Sigmoid colon (tissue), 7 donors: ENCODE data around the gene CFAP99. TPM values are rescaled to one million over a fixed set of nuclear protein-coding genes. Genes with fewer than 3 reads are reported as not detected.

Experiments
- DNase-seq: peaks from one replicate; pipeline ENCODE4 v3.0.0-alpha.2; 2019
- H3K27ac ChIP-seq, 4 donors: fragments of 200-600 bp; sonication (generic); one replicate each; pipeline ENCODE4 v1.5.1; 2016 to 2019; ENCODE audit warnings: mild to moderate bottlenecking in 1 of 4
- H3K27me3 ChIP-seq, 3 donors: fragments of 200-600 bp; sonication (generic); one replicate each; pipeline ENCODE4 v1.5.1; 2019; ENCODE audit warnings: mild to moderate bottlenecking in 1 of 3
- H3K36me3 ChIP-seq, 4 donors: fragments of 200-600 bp; sonication (generic); one replicate each; pipeline ENCODE4 v1.5.1; 2016 to 2019
- H3K4me1 ChIP-seq, 4 donors: fragments of 200-600 bp; sonication (generic); one replicate each; pipeline ENCODE4 v1.5.1; 2017 to 2019
- H3K4me3 ChIP-seq, 4 donors: fragments of 200-600 bp; sonication (generic); one replicate each; pipeline ENCODE4 v1.5.1; 2017 to 2019; ENCODE audit warnings: mild to moderate bottlenecking in 2 of 4, moderate library complexity in 1 of 4
- H3K9me3 ChIP-seq, 4 donors: fragments of 200-600 bp in 3 of 4; sonication (generic) in 3 of 4; one replicate each; pipeline versions ENCODE4 v1.5.1 to v1.6.1; 2013 to 2019
- CTCF ChIP-seq, 4 experiments: fragments of 450-650 bp in 3 of 4; fragments of 200-600 bp in 1 of 4; IDR thresholded peaks; one replicate each; pipeline ENCODE4 v1.5.1; 2016 to 2019; ENCODE audit warnings: antibody characterized with exemption in 4 of 4, mild to moderate bottlenecking in 3 of 4, moderate library complexity in 2 of 4
- EP300 ChIP-seq, 4 donors: sonication (generic); formaldehyde crosslinking; IDR thresholded peaks; one replicate each; pipeline ENCODE4 v1.6.1; 2017; ENCODE audit warnings: antibody characterized with exemption in 4 of 4
- POLR2A ChIP-seq, 2 donors: fragments of 450-650 bp; IDR thresholded peaks; one replicate each; pipeline ENCODE4 v1.6.1; 2016; ENCODE audit warnings: antibody characterized with exemption in 2 of 2, mild to moderate bottlenecking in 2 of 2, moderate library complexity in 2 of 2
- POLR2AphosphoS5 ChIP-seq, 4 donors: sonication (generic); formaldehyde crosslinking; IDR thresholded peaks; one replicate each; pipeline ENCODE4 v1.6.1; 2017; ENCODE audit warnings: antibody characterized with exemption in 4 of 4
- WGBS, 2 donors: extraction: QIAGEN DNeasy Blood & Tissue Kit; methylation state at CpG; one replicate each; pipeline ENCODE4 v1.1.7; 2013; 5-methylcytosine and 5-hydroxymethylcytosine counted together
- intact Hi-C: fragments of 100-400 bp; cut with DNase I; formaldehyde crosslinking; loops from one replicate; pipeline ENCODE4 v1.15.1; 2023
- polyA plus RNA-seq, 3 donors: library from polyadenylated mRNA; stranded (reverse); fragments of 200-250 nt; gene quantifications; one replicate each; pipeline ENCODE4 v1.2.3, GENCODE V29; 2013
- total RNA-seq, 4 donors: library from RNA; depleted of rRNA; stranded (reverse); fragments of >200 nt; gene quantifications; one replicate each; pipeline ENCODE4 v1.1.0, GENCODE V29; 2016
- donor health status: healthy with polysubstance abuse.
- donor health status: Bipolar disorder and iron deficiency.
- donor health status: healthy.

CFAP99 gene
- total and polyA plus RNA-seq, 7 donors: 0.58 TPM; not detected in 6

- Histone ChIP-seq H3K27ac (no peak overlapping the region), H3K9me3 (no peaks in the 10 kb centered on the region), H3K36me3 (no peaks in the 10 kb centered on the region), H3K27me3 (peaks cover 0 to 21% (median 0%) of the 10 kb centered on the region in 3 donors), H3K4me3 (no peak overlapping the region), H3K4me1 (no peaks in the 10 kb centered on the region)
- TF ChIP-seq CTCF (IDR thresholded peaks at IDR 0.05) (no peak), EP300 (IDR thresholded peaks at IDR 0.05) (no peak), POLR2AphosphoS5 (IDR thresholded peaks at IDR 0.05) (no peak), POLR2A (IDR thresholded peaks at IDR 0.05) (no peak)
- intact Hi-C loops: no loop called here
- DNase-seq: no peak
- 39 to 78% methylated on average over 20 of the region's 20 CpGs for whole genome bisulfite sequencing, 2 donors
Observed at GRCh38 chr4:2390784-2391421, 27.9 kb upstream of the CFAP99 start.

DNA sequence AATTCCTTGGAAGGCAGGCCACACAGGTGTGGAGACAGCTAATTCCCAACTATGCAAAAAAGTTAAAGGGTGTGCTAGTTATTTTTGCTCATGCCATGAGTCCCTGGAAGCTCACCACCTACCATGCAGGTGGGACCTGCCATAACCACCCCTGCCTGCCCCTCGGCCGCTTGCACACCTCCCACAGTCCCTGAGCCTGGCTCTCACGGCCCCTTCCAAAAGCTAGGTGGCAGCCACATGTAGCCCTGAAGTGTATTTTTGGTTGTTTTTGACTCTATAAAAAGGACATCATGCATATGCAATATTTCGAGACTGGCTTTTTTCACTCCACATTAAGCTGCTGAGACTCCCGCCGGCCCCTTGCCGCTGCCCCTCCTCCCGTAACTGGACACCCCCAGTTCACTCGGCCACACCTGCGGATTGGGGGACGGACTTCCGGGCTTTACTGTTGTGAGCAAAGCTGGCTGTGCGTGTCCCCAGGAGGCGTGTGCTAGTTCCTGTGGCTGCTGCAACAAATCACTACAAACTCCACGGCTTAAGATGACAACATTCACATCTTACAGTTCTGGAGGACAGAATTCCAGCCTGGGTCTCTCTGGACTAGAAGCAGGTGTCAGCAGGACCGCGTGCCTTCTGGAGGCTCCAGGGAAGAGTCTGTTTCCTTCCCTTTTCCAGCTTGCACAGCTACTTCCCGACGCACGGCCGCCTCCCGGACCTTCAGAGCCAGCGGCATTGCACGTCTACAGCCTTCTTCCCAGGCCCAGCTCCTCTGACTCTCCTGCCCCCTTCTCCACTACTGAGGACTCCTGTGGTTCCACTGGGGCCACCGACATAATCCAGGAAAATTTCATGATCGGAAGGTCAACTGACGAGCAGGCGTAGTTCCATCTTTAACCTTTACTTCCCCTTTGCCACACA, 25.1 kb upstream of the CFAP99 start:
- intact Hi-C loops: no loop called here
- TF ChIP-seq EP300 (IDR thresholded peaks at IDR 0.05) (no peak), POLR2AphosphoS5 (IDR thresholded peaks at IDR 0.05) (no peak), POLR2A (IDR thresholded peaks at IDR 0.05) (no peak), CTCF (IDR thresholded peaks at IDR 0.05) (no peak)
- Histone ChIP-seq H3K4me1 (no peaks in the 10 kb centered on the region), H3K27me3 (peaks cover 0 to 27% (median 0%) of the 10 kb centered on the region in 3 donors), H3K27ac (no peak overlapping the region), H3K4me3 (no peak overlapping the region), H3K9me3 (no peaks in the 10 kb centered on the region), H3K36me3 (no peaks in the 10 kb centered on the region)
- 18 to 24% methylated on average over 28 of the region's 28 CpGs for WGBS, 2 donors
- no peak for DNase-seq

- H3K27me3 ChIP-seq: peaks cover 0 to 27% (median 0%) of the 10 kb centered on the region in 3 donors
Observed at GRCh38 chr4:2394528-2394927, 24.2 kb upstream of the CFAP99 start.

DNA sequence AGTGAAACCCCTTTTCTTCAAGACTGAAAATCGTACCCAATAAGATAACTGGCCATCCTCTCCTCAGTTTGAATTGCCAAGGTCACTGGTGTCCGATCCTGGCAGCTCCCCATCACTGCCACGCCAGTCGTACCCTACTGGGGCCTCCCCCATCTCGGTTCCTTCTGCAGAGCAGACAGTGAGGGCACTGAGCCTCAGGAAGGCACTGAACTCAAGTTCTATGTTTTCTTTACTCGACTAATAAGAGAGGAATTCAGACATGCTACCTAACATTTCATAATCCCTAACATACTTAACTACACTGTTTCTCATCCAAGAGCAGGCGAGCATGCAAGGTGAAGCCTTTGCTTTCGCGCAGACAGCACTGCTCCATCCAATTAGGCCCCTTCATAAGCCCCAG, 23.7 kb upstream of the CFAP99 start:
- Histone ChIP-seq H3K4me3 (no peak overlapping the region), H3K27me3 (peaks cover 0 to 27% (median 0%) of the 10 kb centered on the region in 3 donors), H3K27ac (no peak overlapping the region), H3K4me1 (no peaks in the 10 kb centered on the region), H3K9me3 (no peaks in the 10 kb centered on the region), H3K36me3 (no peaks in the 10 kb centered on the region)
- intact Hi-C loops: no loop called here
- WGBS, 2 donors: 90 to 93% methylated on average over 9 of the region's 9 CpGs
- TF ChIP-seq POLR2A (IDR thresholded peaks at IDR 0.05) (no peak), POLR2AphosphoS5 (IDR thresholded peaks at IDR 0.05) (no peak), EP300 (IDR thresholded peaks at IDR 0.05) (no peak), CTCF (IDR thresholded peaks at IDR 0.05) (no peak)
- no peak for DNase-seq

More at GRCh38 chr4:2394528-2394927, 24.2 kb upstream of the CFAP99 start:
- TF ChIP-seq POLR2A (IDR thresholded peaks at IDR 0.05): no peak
- Histone ChIP-seq H3K4me3 (no peak overlapping the region), H3K9me3 (no peaks in the 10 kb centered on the region), H3K27ac (no peak overlapping the region), H3K4me1 (no peaks in the 10 kb centered on the region), H3K36me3 (no peaks in the 10 kb centered on the region)
- WGBS, 2 donors: 92 to 94% methylated on average over 17 of the region's 17 CpGs
- intact Hi-C loops: no loop called here
- no peak for DNase-seq

GRCh38 chr4:2395584-2395983, 23.2 kb upstream of the CFAP99 start:
- TF ChIP-seq POLR2AphosphoS5 (IDR thresholded peaks at IDR 0.05) (no peak), POLR2A (IDR thresholded peaks at IDR 0.05) (no peak)
- no peak overlapping the region for H3K4me3 ChIP-seq
- H3K4me1 ChIP-seq: no peaks in the 10 kb centered on the region
- intact Hi-C loops: no loop called here
- no peaks in the 10 kb centered on the region for H3K36me3 ChIP-seq
- peaks cover 0 to 27% (median 0%) of the 10 kb centered on the region in 3 donors for H3K27me3 ChIP-seq
- 20 to 76% methylated on average over 9 of the region's 9 CpGs for WGBS, 2 donors
- H3K9me3 ChIP-seq: no peaks in the 10 kb centered on the region
- no peak for DNase-seq
- no peak overlapping the region for H3K27ac ChIP-seq
